Cardiac muscle cell (in vitro differentiated cells and primary cell): Measurements from ENCODE around the gene SCN4B. TPM values are rescaled to one million over a fixed set of nuclear protein-coding genes. Genes with fewer than 3 reads are reported as not detected.

Source experiments
- DNase-seq, 2 donors: peaks; one replicate each; pipeline versions ENCODE4 v3.0.0 to v3.0.0-alpha.2; 2010 to 2017; ENCODE audit warnings: low read depth in 1 of 2, low spot score in 1 of 2
- H3K27ac ChIP-seq: fragments of 200-600 bp; sonication (generic); 2 replicates; pipeline ENCODE4 v1.5.1; 2016
- H3K27me3 ChIP-seq: fragments of 200-600 bp; sonication (generic); 2 replicates; pipeline ENCODE4 v1.6.0; 2016; ENCODE audit warnings: control low read depth
- H3K36me3 ChIP-seq: fragments of 200-600 bp; sonication (generic); 2 replicates; pipeline ENCODE4 v1.5.1; 2016; ENCODE audit warnings: control low read depth
- H3K4me1 ChIP-seq: fragments of 200-600 bp; sonication (generic); 2 replicates; pipeline ENCODE4 v1.8.1; 2017; ENCODE audit warnings: low read depth, mild to moderate bottlenecking, mixed run types
- H3K4me3 ChIP-seq: fragments of 200-600 bp; sonication (generic); 2 replicates; pipeline ENCODE4 v1.5.1; 2016; ENCODE audit warnings: mild to moderate bottlenecking
- H3K9me3 ChIP-seq: fragments of 200-600 bp; sonication (generic); 2 replicates; pipeline ENCODE4 v1.5.1; 2017; ENCODE audit warnings: low read depth, mild to moderate bottlenecking, control low read depth
- polyA plus RNA-seq: library from polyadenylated mRNA; unstranded; fragments of >200 nt; fragmentation: Nextera tagmentation; extraction: Ambion mirVana; gene quantifications from 2 replicates; pipeline ENCODE4 v1.2.1, GENCODE V29; 2016
- total RNA-seq: library from RNA; depleted of rRNA; stranded (reverse); fragments of >200 nt; gene quantifications from 2 replicates; pipeline ENCODE4 v1.2.3, GENCODE V29; 2016
- TF ChIP-seq, protein P1 (sequence below): IDR thresholded peaks from 2 replicates; pipeline ENCODE4 v1.5.1; 2012; ENCODE audit warnings: low read depth, mild to moderate bottlenecking, low read length

SCN4B gene
- total and polyA plus RNA-seq, 2 experiments from 2014 or later: 0.21 to 0.39 TPM

- Histone ChIP-seq H3K27me3 (no peaks in the 10 kb centered on the region), H3K27ac (no peak overlapping the region), H3K36me3 (no peaks in the 10 kb centered on the region), H3K9me3 (no peaks in the 10 kb centered on the region), H3K4me1 (peaks cover 5% of the 10 kb centered on the region), H3K4me3 (no peak overlapping the region)
- TF ChIP-seq, protein P1, sequence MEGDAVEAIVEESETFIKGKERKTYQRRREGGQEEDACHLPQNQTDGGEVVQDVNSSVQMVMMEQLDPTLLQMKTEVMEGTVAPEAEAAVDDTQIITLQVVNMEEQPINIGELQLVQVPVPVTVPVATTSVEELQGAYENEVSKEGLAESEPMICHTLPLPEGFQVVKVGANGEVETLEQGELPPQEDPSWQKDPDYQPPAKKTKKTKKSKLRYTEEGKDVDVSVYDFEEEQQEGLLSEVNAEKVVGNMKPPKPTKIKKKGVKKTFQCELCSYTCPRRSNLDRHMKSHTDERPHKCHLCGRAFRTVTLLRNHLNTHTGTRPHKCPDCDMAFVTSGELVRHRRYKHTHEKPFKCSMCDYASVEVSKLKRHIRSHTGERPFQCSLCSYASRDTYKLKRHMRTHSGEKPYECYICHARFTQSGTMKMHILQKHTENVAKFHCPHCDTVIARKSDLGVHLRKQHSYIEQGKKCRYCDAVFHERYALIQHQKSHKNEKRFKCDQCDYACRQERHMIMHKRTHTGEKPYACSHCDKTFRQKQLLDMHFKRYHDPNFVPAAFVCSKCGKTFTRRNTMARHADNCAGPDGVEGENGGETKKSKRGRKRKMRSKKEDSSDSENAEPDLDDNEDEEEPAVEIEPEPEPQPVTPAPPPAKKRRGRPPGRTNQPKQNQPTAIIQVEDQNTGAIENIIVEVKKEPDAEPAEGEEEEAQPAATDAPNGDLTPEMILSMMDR: no peak
- DNase-seq: no peak
These were observed 52.6 kb downstream of the SCN4B start for GRCh38 chr11:118099838-118100556.

DNA sequence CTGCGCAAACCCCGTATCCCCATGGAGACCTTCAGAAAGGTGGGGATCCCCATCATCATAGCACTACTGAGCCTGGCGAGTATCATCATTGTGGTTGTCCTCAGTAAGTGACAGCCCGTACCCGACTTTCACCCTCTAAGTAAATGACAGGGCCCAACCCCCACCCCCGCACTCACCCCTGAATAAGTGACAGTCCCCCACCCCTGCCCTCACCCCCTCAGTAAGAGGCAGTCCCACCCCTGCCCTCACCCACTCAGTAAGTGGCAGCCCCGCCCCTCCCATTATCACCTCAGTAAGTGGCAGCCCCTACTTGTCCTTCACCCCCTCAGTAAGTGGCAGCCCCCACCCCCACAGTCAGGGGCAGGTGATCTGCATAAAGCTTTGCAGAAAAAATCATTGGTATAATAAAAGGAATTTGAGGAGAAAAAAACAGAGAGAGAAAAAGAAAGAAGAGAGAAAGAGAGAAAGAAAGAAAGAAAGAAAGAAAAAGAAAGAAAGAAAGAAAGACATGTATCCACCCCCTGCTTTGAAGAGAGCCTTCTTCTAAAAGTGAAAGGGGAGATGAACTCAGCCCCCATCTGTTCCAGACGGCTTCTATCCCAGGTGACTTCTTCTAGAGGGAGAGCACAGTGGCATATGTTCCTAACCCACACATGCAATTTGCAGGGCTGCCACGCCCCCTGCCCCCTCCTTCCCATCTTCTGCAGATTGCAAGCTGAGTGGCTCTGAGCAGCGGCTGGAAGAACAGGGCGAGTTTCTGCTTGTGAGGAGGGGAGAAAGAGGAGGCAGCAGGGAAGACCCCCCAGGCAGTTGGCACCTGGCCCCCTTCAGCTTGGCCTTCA is 53.4 kb downstream of the SCN4B start:
- Histone ChIP-seq H3K27me3 (no peaks in the 10 kb centered on the region), H3K4me1 (peaks cover 5% of the 10 kb centered on the region), H3K4me3 (no peak overlapping the region), H3K27ac (no peak overlapping the region), H3K9me3 (no peaks in the 10 kb centered on the region), H3K36me3 (no peaks in the 10 kb centered on the region)
- TF ChIP-seq, protein P1: no peak
- DNase-seq: peak in 1 of 2 donors; percentile 33

- no peaks in the 10 kb centered on the region for H3K27me3 ChIP-seq
- TF ChIP-seq, protein P1: no peak
- peaks cover 2% of the 10 kb centered on the region for H3K4me1 ChIP-seq
- H3K4me3 ChIP-seq: no peak overlapping the region
- no peak for DNase-seq
- H3K9me3 ChIP-seq: no peaks in the 10 kb centered on the region
- no peak overlapping the region for H3K27ac ChIP-seq
- H3K36me3 ChIP-seq: no peaks in the 10 kb centered on the region
These were observed 56.7 kb downstream of the SCN4B start for GRCh38 chr11:118095967-118096367.

GRCh38 chr11:118095493-118095892 is 57.1 kb downstream of the SCN4B start:
- Histone ChIP-seq H3K27ac (no peak overlapping the region), H3K27me3 (no peaks in the 10 kb centered on the region), H3K36me3 (no peaks in the 10 kb centered on the region), H3K9me3 (no peaks in the 10 kb centered on the region), H3K4me3 (no peak overlapping the region), H3K4me1 (no peaks in the 10 kb centered on the region)
- TF ChIP-seq, protein P1: no peak
- no peak for DNase-seq

DNA sequence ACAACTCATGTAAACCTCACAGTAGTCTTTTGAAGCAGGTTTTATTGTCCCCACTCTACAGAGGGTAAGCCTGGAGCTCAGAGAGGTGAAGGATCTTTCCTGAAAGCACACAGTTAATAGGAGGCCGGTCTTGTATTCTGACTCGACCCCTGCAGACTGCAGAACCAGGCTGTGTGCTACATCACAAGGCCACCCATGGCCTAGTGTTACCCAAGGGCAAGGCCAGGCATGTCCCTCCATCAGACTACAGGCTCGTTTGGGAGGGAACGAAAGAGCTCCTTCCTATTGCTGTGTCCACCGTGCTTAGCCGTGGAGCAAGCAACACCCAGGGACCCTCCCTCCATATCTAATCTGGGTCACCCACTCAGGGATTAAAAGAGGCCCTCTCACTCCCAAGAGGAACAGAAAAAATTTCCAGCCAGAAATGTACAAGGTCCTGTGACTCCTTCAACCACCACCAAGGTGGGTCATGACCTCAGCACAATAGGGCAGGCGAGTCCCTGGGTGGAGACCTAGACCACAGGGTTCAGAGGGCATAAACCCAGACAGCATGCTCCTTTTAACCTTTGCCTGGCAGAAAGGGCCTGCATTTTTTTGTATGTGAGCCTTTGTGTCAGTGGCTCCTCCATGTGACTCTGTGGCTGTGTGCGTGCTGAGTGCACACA is 59.6 kb downstream of the SCN4B start:
- Histone ChIP-seq H3K27ac (no peak overlapping the region), H3K27me3 (no peaks in the 10 kb centered on the region), H3K4me1 (no peaks in the 10 kb centered on the region), H3K4me3 (no peak overlapping the region), H3K9me3 (no peaks in the 10 kb centered on the region), H3K36me3 (no peaks in the 10 kb centered on the region)
- no peak for DNase-seq
- TF ChIP-seq, protein P1: no peak
